ENCODE measurements around the gene C19orf67. TPM values are rescaled to one million over a fixed set of nuclear protein-coding genes. Genes with fewer than 3 reads are reported as not detected.

Gene C19orf67
- total RNA-seq, 1 experiment from 2014 or later = not detected

GRCh38 chr19:14061081-14061749 lies 24.4 kb downstream of the C19orf67 start:
- ATAC-seq = no peak
- H3K9me2 ChIP-seq (replicated peaks; ENCODE audit: low read length) = no peaks in the 10 kb centered on the region
- BruUV-seq (replicated peaks) = no TSS peak
- H3K27me3 ChIP-seq (ENCODE audit: low read length) = no peaks in the 10 kb centered on the region
- H3K4me2 ChIP-seq (ENCODE audit: low read length) = peak overlapping the region; percentile 60
- CTCF ChIA-PET = interaction anchor here (0.6 kb wide), 2 partner anchors 148 to 196 kb away, joined by 7 to 10 read pairs; no protein-coding TSS in a partner anchor
- no peak overlapping the region; the same call in 1 of the 2 replicates for H2AFZ ChIP-seq (ENCODE audit: low read length)
- no peak overlapping the region for H3K4me3 ChIP-seq (ENCODE audit: low read length)
- no peaks in the 10 kb centered on the region for H3K79me2 ChIP-seq (ENCODE audit: low read length)
- H4K20me1 ChIP-seq (ENCODE audit: low read length) = no peaks in the 10 kb centered on the region
- no peaks in the 10 kb centered on the region for H3F3A ChIP-seq (ENCODE audit: low read length, unreplicated experiment)
- TF ChIP-seq EZH2phosphoT487 (IDR thresholded peaks at IDR 0.05; ENCODE audit: borderline replicate concordance, low read length) (no peak), EZH2 (IDR thresholded peaks at IDR 0.05; ENCODE audit: low read length, unreplicated experiment) (no peak), CTCF (conservative IDR thresholded peaks at IDR 0.05; ENCODE audit: low read depth, low read length) (no peak)
- peaks cover 21% of the 10 kb centered on the region for H3K4me1 ChIP-seq (ENCODE audit: insufficient read depth, low read length)
- H3K9ac ChIP-seq (ENCODE audit: low read length) = no peak overlapping the region
- DNase-seq = no peak
- POLR2A ChIA-PET (ENCODE audit: unreplicated experiment) = no interaction called here
- no peaks in the 10 kb centered on the region for H3K36me3 ChIP-seq (ENCODE audit: low read depth, low read length)
- no peak overlapping the region for H3K27ac ChIP-seq (ENCODE audit: low read length)
- intact Hi-C loops (cut with micrococcal nuclease) = no loop called here
- H3K9me3 ChIP-seq (ENCODE audit: low read length) = no peaks in the 10 kb centered on the region

GRCh38 chr19:14059652-14060155 lies 25.9 kb downstream of the C19orf67 start:
- no peak overlapping the region for H3K4me3 ChIP-seq (ENCODE audit: low read length)
- no peaks in the 10 kb centered on the region for H3K36me3 ChIP-seq (ENCODE audit: low read depth, low read length)
- H3K4me2 ChIP-seq (ENCODE audit: low read length) = no peak overlapping the region
- H3K4me1 ChIP-seq (ENCODE audit: insufficient read depth, low read length) = peaks cover 21% of the 10 kb centered on the region
- intact Hi-C loops (cut with micrococcal nuclease) = no loop called here
- no peaks in the 10 kb centered on the region for H4K20me1 ChIP-seq (ENCODE audit: low read length)
- no peak for TF ChIP-seq CTCF (conservative IDR thresholded peaks at IDR 0.05; ENCODE audit: low read depth, low read length)
- TF ChIP-seq EZH2 (IDR thresholded peaks at IDR 0.05; ENCODE audit: low read length, unreplicated experiment) = no peak
- no peak for TF ChIP-seq EZH2phosphoT487 (IDR thresholded peaks at IDR 0.05; ENCODE audit: borderline replicate concordance, low read length)
- no peaks in the 10 kb centered on the region for H3K9me2 ChIP-seq (replicated peaks; ENCODE audit: low read length)
- no peak for DNase-seq
- H3F3A ChIP-seq (ENCODE audit: low read length, unreplicated experiment) = no peaks in the 10 kb centered on the region
- ChIA-PET POLR2A (ENCODE audit: unreplicated experiment) (no interaction called here), CTCF (interaction anchor here (0.7 to 1.6 kb wide), 3 partner anchors 12 to 185 kb away, joined by 3 to 13 read pairs (median 3); partner anchors contain the start of gene MISP3)
- no peak overlapping the region for H3K9ac ChIP-seq (ENCODE audit: low read length)
- H2AFZ ChIP-seq (ENCODE audit: low read length) = no peak overlapping the region
- H3K9me3 ChIP-seq (ENCODE audit: low read length) = no peaks in the 10 kb centered on the region
- H3K79me2 ChIP-seq (ENCODE audit: low read length) = no peaks in the 10 kb centered on the region
- ATAC-seq = no peak
- BruUV-seq (replicated peaks) = no TSS peak
- no peaks in the 10 kb centered on the region for H3K27me3 ChIP-seq (ENCODE audit: low read length)
- no peak overlapping the region for H3K27ac ChIP-seq (ENCODE audit: low read length)

GRCh38 chr19:14059093-14059480 lies 26.5 kb downstream of the C19orf67 start:
- DNase-seq = no peak
- intact Hi-C loops (cut with micrococcal nuclease) = no loop called here
- ATAC-seq = no peak
- no TSS peak for BruUV-seq (replicated peaks)
- H3K27me3 ChIP-seq (ENCODE audit: low read length) = no peaks in the 10 kb centered on the region
- H3K4me2 ChIP-seq (ENCODE audit: low read length) = peak overlapping the region; percentile 89
- no peaks in the 10 kb centered on the region for H4K20me1 ChIP-seq (ENCODE audit: low read length)
- no peaks in the 10 kb centered on the region for H3K36me3 ChIP-seq (ENCODE audit: low read depth, low read length)
- H3K27ac ChIP-seq (ENCODE audit: low read length) = no peak overlapping the region
- H3K79me2 ChIP-seq (ENCODE audit: low read length) = no peaks in the 10 kb centered on the region
- H2AFZ ChIP-seq (ENCODE audit: low read length) = 0 out of 2 replicates have a peak overlapping the region, but pooled peaks have one; percentile 14
- no peak overlapping the region for H3K9ac ChIP-seq (ENCODE audit: low read length)
- no peak overlapping the region for H3K4me3 ChIP-seq (ENCODE audit: low read length)
- no peaks in the 10 kb centered on the region for H3F3A ChIP-seq (ENCODE audit: low read length, unreplicated experiment)
- H3K9me2 ChIP-seq (replicated peaks; ENCODE audit: low read length) = no peaks in the 10 kb centered on the region
- ChIA-PET POLR2A (ENCODE audit: unreplicated experiment) (no interaction called here), CTCF (interaction anchor here (0.5 to 1.6 kb wide), 5 partner anchors 13 to 250 kb away, joined by 3 to 13 read pairs (median 4); partner anchors contain the start of gene MISP3)
- H3K9me3 ChIP-seq (ENCODE audit: low read length) = no peaks in the 10 kb centered on the region
- H3K4me1 ChIP-seq (ENCODE audit: insufficient read depth, low read length) = peaks cover 21% of the 10 kb centered on the region
- TF ChIP-seq CTCF (conservative IDR thresholded peaks at IDR 0.05; ENCODE audit: low read depth, low read length) (peak; percentile 94), EZH2 (IDR thresholded peaks at IDR 0.05; ENCODE audit: low read length, unreplicated experiment) (no peak)
